Caco-2 (cell line): ENCODE data around the gene RGS8. TPM values are rescaled to one million over a fixed set of nuclear protein-coding genes. Genes with fewer than 3 reads are reported as not detected.

ENCODE experiments used
- BruUV-seq: library from RNA; stranded (reverse); fragments of 400-500 nt; replicated peaks from 2 replicates; lab custom pipeline; 2021; lab: Mats Ljungman, UMichigan
- CTCF ChIA-PET: fragments of 300-600 bp; sonication (Branson Sonifier 250); formaldehyde crosslinking; loops from one replicate; lab custom pipeline; 2022; ENCODE audit warnings: antibody characterized with exemption; lab: Charles Lee
- POLR2A ChIA-PET: fragments of 300-600 bp; sonication (Branson Sonifier 250); formaldehyde crosslinking; loops from one replicate; lab custom pipeline; 2022; ENCODE audit warnings: antibody characterized with exemption; lab: Charles Lee
- DNase-seq, 2 experiments: peaks; one replicate each; pipeline versions ENCODE4 v3.0.0 to v3.0.0-alpha.2; 2020 to 2022
- H3K27me3 ChIP-seq: replicated peaks from 2 replicates; pipeline ENCODE4 v1.6.0; 2011; ENCODE audit warnings: low read length; ENCODE audit not compliant: control insufficient read depth, insufficient read depth
- H3K36me3 ChIP-seq: 2 replicates; pipeline ENCODE4 v1.5.1; 2011; ENCODE audit warnings: low read length; ENCODE audit not compliant: control insufficient read depth, insufficient read depth
- H3K4me1 ChIP-seq: fragments of 250-450 bp; sonication (Bioruptor Pico); 2 replicates; pipeline ENCODE4 v1.5.1; 2020; ENCODE audit warnings: mild to moderate bottlenecking
- H3K4me3 ChIP-seq: 2 replicates; pipeline ENCODE4 v1.5.1; 2011; ENCODE audit warnings: low read depth, mild to moderate bottlenecking, control low read depth, low read length
- H3K9me3 ChIP-seq: fragments of 250-450 bp; sonication (Bioruptor Pico); 2 replicates; pipeline ENCODE4 v1.5.1; 2020; ENCODE audit warnings: mild to moderate bottlenecking, moderate library complexity
- H3K27ac Mint-ChIP-seq: one replicate; pipeline ENCODE4 v1.8.0; 2022; ENCODE audit warnings: mixed read lengths; ENCODE audit not compliant: unreplicated experiment
- H3K27me3 Mint-ChIP-seq: one replicate; pipeline ENCODE4 v1.8.0; 2022; ENCODE audit warnings: mixed read lengths; ENCODE audit not compliant: insufficient read depth, unreplicated experiment
- H3K36me3 Mint-ChIP-seq: one replicate; pipeline ENCODE4 v1.8.0; 2022; ENCODE audit warnings: mild to moderate bottlenecking, mixed read lengths; ENCODE audit not compliant: insufficient read depth, unreplicated experiment
- H3K4me1 Mint-ChIP-seq: one replicate; pipeline ENCODE4 v1.8.0; 2022; ENCODE audit warnings: low read depth, mixed read lengths; ENCODE audit not compliant: unreplicated experiment
- H3K4me3 Mint-ChIP-seq: one replicate; pipeline ENCODE4 v1.8.0; 2022; ENCODE audit warnings: mild to moderate bottlenecking, moderate library complexity, mixed read lengths; ENCODE audit not compliant: unreplicated experiment
- H3K9me3 Mint-ChIP-seq: one replicate; pipeline ENCODE4 v1.8.0; 2022; ENCODE audit warnings: mixed read lengths; ENCODE audit not compliant: unreplicated experiment
- intact Hi-C: fragments of 100-400 bp; cut with micrococcal nuclease; formaldehyde crosslinking; loops from one replicate; pipeline ENCODE4 v1.10.0; 2022; ENCODE audit not compliant: unreplicated experiment
- total RNA-seq: library from RNA; stranded (reverse); gene quantifications from 2 replicates; pipeline ENCODE4 v1.2.3, GENCODE V29; 2022
- TF ChIP-seq, protein P1 (sequence below), 2 experiments: fragments of 200-600 bp in 1 of 2; IDR thresholded peaks; 1 replicate in 1 of 2; 2 replicates in 1 of 2; pipeline versions ENCODE4 v1.5.1 to v1.8.0; 2011 to 2022; ENCODE audit warnings: antibody characterized with exemption in 1 of 2, control low read depth in 1 of 2, inconsistent platforms in 1 of 2, low read depth in 1 of 2, low read length in 1 of 2, mild to moderate bottlenecking in 1 of 2, moderate library complexity in 1 of 2; ENCODE audit not compliant: insufficient read depth in 1 of 2, severe bottlenecking in 1 of 2, unreplicated experiment in 1 of 2

Gene RGS8
- total RNA-seq, 1 experiment from 2014 or later, result not detected

GRCh38 chr1:182639330-182639729 lies 45.1 kb downstream of the RGS8 start:
- Mint-ChIP-seq H3K4me1 (no peaks in the 10 kb centered on the region), H3K4me3 (no peak overlapping the region), H3K9me3 (no peaks in the 10 kb centered on the region), H3K27ac (no peak overlapping the region), H3K36me3 (no peaks in the 10 kb centered on the region), H3K27me3 (no peaks in the 10 kb centered on the region)
- Histone ChIP-seq H3K4me3 (no peak overlapping the region), H3K4me1 (no peaks in the 10 kb centered on the region), H3K36me3 (no peaks in the 10 kb centered on the region), H3K27me3 (no peaks in the 10 kb centered on the region), H3K9me3 (no peaks in the 10 kb centered on the region)
- TF ChIP-seq, protein P1, sequence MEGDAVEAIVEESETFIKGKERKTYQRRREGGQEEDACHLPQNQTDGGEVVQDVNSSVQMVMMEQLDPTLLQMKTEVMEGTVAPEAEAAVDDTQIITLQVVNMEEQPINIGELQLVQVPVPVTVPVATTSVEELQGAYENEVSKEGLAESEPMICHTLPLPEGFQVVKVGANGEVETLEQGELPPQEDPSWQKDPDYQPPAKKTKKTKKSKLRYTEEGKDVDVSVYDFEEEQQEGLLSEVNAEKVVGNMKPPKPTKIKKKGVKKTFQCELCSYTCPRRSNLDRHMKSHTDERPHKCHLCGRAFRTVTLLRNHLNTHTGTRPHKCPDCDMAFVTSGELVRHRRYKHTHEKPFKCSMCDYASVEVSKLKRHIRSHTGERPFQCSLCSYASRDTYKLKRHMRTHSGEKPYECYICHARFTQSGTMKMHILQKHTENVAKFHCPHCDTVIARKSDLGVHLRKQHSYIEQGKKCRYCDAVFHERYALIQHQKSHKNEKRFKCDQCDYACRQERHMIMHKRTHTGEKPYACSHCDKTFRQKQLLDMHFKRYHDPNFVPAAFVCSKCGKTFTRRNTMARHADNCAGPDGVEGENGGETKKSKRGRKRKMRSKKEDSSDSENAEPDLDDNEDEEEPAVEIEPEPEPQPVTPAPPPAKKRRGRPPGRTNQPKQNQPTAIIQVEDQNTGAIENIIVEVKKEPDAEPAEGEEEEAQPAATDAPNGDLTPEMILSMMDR (IDR thresholded peaks at IDR 0.05; ENCODE audit: insufficient read depth in 1 of 2, low read depth in 1 of 2, low read length in 1 of 2, severe bottlenecking in 1 of 2, unreplicated experiment in 1 of 2), result no peak
- no peak for DNase-seq
- BruUV-seq, result no TSS peak
- intact Hi-C loops, result no loop called here
- CTCF ChIA-PET, result no interaction called here
- POLR2A ChIA-PET, result no interaction called here

DNA sequence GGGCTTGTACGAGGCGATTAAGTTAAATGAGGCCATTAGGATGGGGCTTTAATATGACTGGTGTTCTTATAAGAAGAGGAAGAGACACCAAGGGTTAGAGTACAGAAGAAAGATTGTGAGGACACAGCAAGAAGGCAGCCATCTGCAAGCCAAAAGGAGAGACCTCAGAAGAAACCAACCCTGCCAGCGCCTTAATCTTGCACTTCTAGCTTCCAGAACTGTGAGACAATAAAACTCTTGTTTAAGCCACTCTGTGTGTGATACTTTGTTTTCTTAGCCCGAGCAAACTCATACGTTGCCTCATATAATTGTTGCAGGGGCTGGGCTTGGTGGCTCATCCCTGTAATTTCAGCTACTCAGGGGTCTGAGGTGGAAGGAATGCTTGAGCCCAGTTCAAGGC lies 46.6 kb downstream of the RGS8 start:
- Mint-ChIP-seq H3K4me1 (peaks cover 12% of the 10 kb centered on the region), H3K27ac (no peak overlapping the region), H3K9me3 (no peaks in the 10 kb centered on the region), H3K4me3 (no peak overlapping the region), H3K36me3 (no peaks in the 10 kb centered on the region), H3K27me3 (no peaks in the 10 kb centered on the region)
- CTCF ChIA-PET, result no interaction called here
- H3K36me3 ChIP-seq, result no peaks in the 10 kb centered on the region
- 0 out of 2 replicates have a peak, but pooled peaks cover under 1% of the 10 kb centered on the region for H3K4me1 ChIP-seq
- no peak for DNase-seq
- H3K27me3 ChIP-seq, result no peaks in the 10 kb centered on the region
- BruUV-seq, result no TSS peak
- TF ChIP-seq, protein P1 (IDR thresholded peaks at IDR 0.05; ENCODE audit: insufficient read depth in 1 of 2, low read depth in 1 of 2, low read length in 1 of 2, severe bottlenecking in 1 of 2, unreplicated experiment in 1 of 2), result no peak
- H3K9me3 ChIP-seq, result no peaks in the 10 kb centered on the region
- POLR2A ChIA-PET, result no interaction called here
- intact Hi-C loops, result no loop called here
- H3K4me3 ChIP-seq, result no peak overlapping the region

- ChIA-PET POLR2A (no interaction called here), CTCF (no interaction called here)
- intact Hi-C loops, result no loop called here
- DNase-seq, result no peak
- Histone ChIP-seq H3K9me3 (no peaks in the 10 kb centered on the region), H3K4me1 (peaks cover 9% of the 10 kb centered on the region; the same call in 1 of the 2 replicates), H3K27me3 (no peaks in the 10 kb centered on the region), H3K36me3 (no peaks in the 10 kb centered on the region), H3K4me3 (no peak overlapping the region)
- Mint-ChIP-seq H3K36me3 (no peaks in the 10 kb centered on the region), H3K9me3 (no peaks in the 10 kb centered on the region), H3K27me3 (no peaks in the 10 kb centered on the region), H3K4me3 (no peak overlapping the region), H3K4me1 (peaks cover 28% of the 10 kb centered on the region), H3K27ac (no peak overlapping the region)
- no TSS peak for BruUV-seq
- TF ChIP-seq, protein P1 (IDR thresholded peaks at IDR 0.05; ENCODE audit: insufficient read depth in 1 of 2, low read depth in 1 of 2, low read length in 1 of 2, severe bottlenecking in 1 of 2, unreplicated experiment in 1 of 2), result no peak
These were observed 48.5 kb downstream of the RGS8 start for GRCh38 chr1:182635871-182636270.

Other genes with a start within 250 kb of the RGS8 start
- not detected in 2 replicates for gene RGSL1, start 234.4 kb downstream of the RGS8 start, total RNA-seq
- 2.7 and 2.9 TPM in 2 replicates for gene RNASEL, start 95.3 kb downstream of the RGS8 start, total RNA-seq
- gene RGS16, start 80.2 kb downstream of the RGS8 start, total RNA-seq, result 0.77 and 1.2 TPM in 2 replicates
- 3.5 and 4.8 TPM in 2 replicates for gene NPL, start 105.2 kb upstream of the RGS8 start, total RNA-seq
- gene DHX9, start 154.8 kb upstream of the RGS8 start, total RNA-seq, result 218 and 234 TPM in 2 replicates